AG08395 (cell line): ENCODE results near the gene SOX5.
"Not testable (repeated sequence)": the region's sequence is repeated elsewhere in the genome, so short reads cannot be mapped to it uniquely, and the experiment has no call there.

Experiments used
- DNase-seq: peaks from one replicate; pipeline ENCODE4 v3.0.0; 2012; ENCODE audit warnings: mixed read lengths, low spot score

The SOX5 gene

GRCh38 chr12:23753628-23754365 lies 195.7 kb downstream of the SOX5 start:
- no peak for DNase-seq

- no peak for DNase-seq
Observed at GRCh38 chr12:23752245-23752644, 197.2 kb downstream of the SOX5 start.

GRCh38 chr12:23751641-23752040 lies 197.8 kb downstream of the SOX5 start:
- no peak for DNase-seq

GRCh38 chr12:23750923-23751322 lies 198.5 kb downstream of the SOX5 start:
- no peak for DNase-seq

- no peak for DNase-seq
Observed at GRCh38 chr12:23744696-23745095, 204.8 kb downstream of the SOX5 start.

GRCh38 chr12:23742574-23742973 lies 206.9 kb downstream of the SOX5 start:
- DNase-seq = no peak

GRCh38 chr12:23731493-23731892 lies 218.0 kb downstream of the SOX5 start:
- no peak for DNase-seq

- DNase-seq = no peak
Observed at GRCh38 chr12:23731035-23731434, 218.4 kb downstream of the SOX5 start.

- DNase-seq = no peak
Observed at GRCh38 chr12:23729359-23729758, 220.1 kb downstream of the SOX5 start.

GRCh38 chr12:23726646-23727045 lies 222.8 kb downstream of the SOX5 start:
- DNase-seq = no peak

GRCh38 chr12:23722655-23723054 lies 226.8 kb downstream of the SOX5 start:
- DNase-seq = no peak

GRCh38 chr12:23721268-23721667 lies 228.2 kb downstream of the SOX5 start:
- no peak for DNase-seq

GRCh38 chr12:23719493-23719892 lies 230.0 kb downstream of the SOX5 start:
- DNase-seq = no peak

- not testable (repeated sequence) for DNase-seq
Observed at GRCh38 chr12:23710361-23710760, 239.1 kb downstream of the SOX5 start.

GRCh38 chr12:23708185-23708837 lies 241.2 kb downstream of the SOX5 start:
- DNase-seq = no peak

GRCh38 chr12:23707270-23707669 lies 242.2 kb downstream of the SOX5 start:
- DNase-seq = no peak

GRCh38 chr12:23704992-23705943 lies 244.2 kb downstream of the SOX5 start:
- DNase-seq = no peak

- DNase-seq = no peak
Observed at GRCh38 chr12:23703051-23703450, 246.4 kb downstream of the SOX5 start.

GRCh38 chr12:23699031-23699430 lies 250.4 kb downstream of the SOX5 start:
- DNase-seq = no peak

- no peak for DNase-seq
Observed at GRCh38 chr12:23694920-23695319, 254.6 kb downstream of the SOX5 start.

- DNase-seq = no peak
Observed at GRCh38 chr12:23694307-23694706, 255.2 kb downstream of the SOX5 start.

- DNase-seq = no peak
Observed at GRCh38 chr12:23687947-23688346, 261.5 kb downstream of the SOX5 start.

- DNase-seq = no peak
Observed at GRCh38 chr12:23686095-23686494, 263.4 kb downstream of the SOX5 start.
